Body of pancreas (tissue), 4 donors: ENCODE data around the gene ANKRD24.

ENCODE experiments used
- POLR2A ChIP-seq, 3 donors: fragments of 450-650 bp; IDR thresholded peaks; one replicate each; pipeline ENCODE4 v1.6.1; 2016; ENCODE audit warnings: antibody characterized with exemption in 3 of 3, mild to moderate bottlenecking in 2 of 3
- TF ChIP-seq, protein P1 (sequence below), 7 experiments: fragments of 450-650 bp in 4 of 7; fragments of 200-600 bp in 3 of 7; sonication (generic) in 3 of 7; IDR thresholded peaks; one replicate each; pipeline ENCODE4 v1.5.1; 2016 to 2019; ENCODE audit warnings: antibody characterized with exemption in 7 of 7

DNA sequence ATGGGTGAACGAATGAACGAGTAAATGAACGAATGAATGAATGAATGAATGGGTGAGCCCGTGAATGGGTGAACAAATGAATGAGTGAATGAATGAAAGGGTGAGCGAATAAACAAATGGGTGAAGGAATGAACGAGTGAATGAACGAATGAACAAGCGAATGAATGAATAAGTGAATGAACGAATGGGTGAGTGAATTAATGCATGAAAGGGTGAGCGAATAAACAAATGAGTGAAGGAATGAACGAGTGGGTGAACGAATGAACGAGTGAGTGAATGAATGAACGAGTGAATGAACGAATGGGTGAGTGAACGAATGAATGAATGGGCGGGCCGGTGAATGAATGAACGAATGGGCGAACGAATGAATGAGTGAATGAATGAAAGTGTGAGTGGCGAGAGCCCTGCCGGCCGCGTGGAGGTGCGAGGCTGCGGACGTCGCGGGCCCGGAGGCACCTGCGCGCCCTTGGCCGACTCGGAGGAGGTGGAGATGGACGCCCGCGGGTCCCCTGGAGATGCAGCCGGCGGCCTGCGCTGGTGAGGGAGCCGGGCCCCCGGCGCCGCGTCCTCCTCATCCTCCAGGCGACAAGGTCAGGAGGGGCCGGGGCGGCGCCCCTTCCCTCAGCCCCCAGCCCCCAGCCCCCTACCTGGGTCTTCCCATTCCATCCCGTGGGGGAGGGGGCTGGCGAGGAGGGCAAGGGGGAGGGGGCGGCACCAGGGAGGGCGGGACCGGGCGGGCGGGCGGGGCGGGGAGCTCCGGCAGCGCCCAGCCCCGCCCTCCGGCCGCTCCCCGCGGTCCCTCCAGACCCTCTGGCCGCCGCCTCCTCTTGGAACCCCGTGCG, 15.4 kb downstream of the ANKRD24 start:
- TF ChIP-seq, protein P1, sequence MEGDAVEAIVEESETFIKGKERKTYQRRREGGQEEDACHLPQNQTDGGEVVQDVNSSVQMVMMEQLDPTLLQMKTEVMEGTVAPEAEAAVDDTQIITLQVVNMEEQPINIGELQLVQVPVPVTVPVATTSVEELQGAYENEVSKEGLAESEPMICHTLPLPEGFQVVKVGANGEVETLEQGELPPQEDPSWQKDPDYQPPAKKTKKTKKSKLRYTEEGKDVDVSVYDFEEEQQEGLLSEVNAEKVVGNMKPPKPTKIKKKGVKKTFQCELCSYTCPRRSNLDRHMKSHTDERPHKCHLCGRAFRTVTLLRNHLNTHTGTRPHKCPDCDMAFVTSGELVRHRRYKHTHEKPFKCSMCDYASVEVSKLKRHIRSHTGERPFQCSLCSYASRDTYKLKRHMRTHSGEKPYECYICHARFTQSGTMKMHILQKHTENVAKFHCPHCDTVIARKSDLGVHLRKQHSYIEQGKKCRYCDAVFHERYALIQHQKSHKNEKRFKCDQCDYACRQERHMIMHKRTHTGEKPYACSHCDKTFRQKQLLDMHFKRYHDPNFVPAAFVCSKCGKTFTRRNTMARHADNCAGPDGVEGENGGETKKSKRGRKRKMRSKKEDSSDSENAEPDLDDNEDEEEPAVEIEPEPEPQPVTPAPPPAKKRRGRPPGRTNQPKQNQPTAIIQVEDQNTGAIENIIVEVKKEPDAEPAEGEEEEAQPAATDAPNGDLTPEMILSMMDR (IDR thresholded peaks at IDR 0.05): peak in 1 of 7 experiments; percentile 13
- TF ChIP-seq POLR2A (IDR thresholded peaks at IDR 0.05): no peak
